Central memory CD8-positive, alpha-beta T cell (primary cell): ENCODE data around the gene USP15.

ENCODE experiments used
- ATAC-seq: fragments of 150-1000 bp; cut with Tn5 transposase; replicated peaks from 2 replicates; pipeline ENCODE4 v1.10.0; 2022; ENCODE audit warnings: mild to moderate bottlenecking, moderate FRiP score, moderate number of reproducible peaks; ENCODE audit not compliant: poor library complexity, severe bottlenecking; ENCODE audit errors: extremely low read depth
- DNase-seq, 2 donors: peaks; one replicate each; pipeline ENCODE4 v3.0.0; 2021; ENCODE audit warnings: low spot score in 2 of 2
- H3K27ac Mint-ChIP-seq: one replicate; pipeline ENCODE4 v1.8.0; 2022; ENCODE audit warnings: low read depth, mild to moderate bottlenecking, moderate library complexity, mixed read lengths
- H3K27me3 Mint-ChIP-seq: one replicate; pipeline ENCODE4 v1.8.0; 2022; ENCODE audit warnings: mixed read lengths
- H3K36me3 Mint-ChIP-seq: one replicate; pipeline ENCODE4 v1.8.0; 2022; ENCODE audit warnings: mild to moderate bottlenecking, moderate library complexity, mixed read lengths; ENCODE audit not compliant: insufficient read depth
- H3K4me1 Mint-ChIP-seq: one replicate; pipeline ENCODE4 v1.8.0; 2022; ENCODE audit warnings: mixed read lengths
- H3K4me3 Mint-ChIP-seq: one replicate; pipeline ENCODE4 v1.8.0; 2022; ENCODE audit warnings: mild to moderate bottlenecking, moderate library complexity, mixed read lengths
- H3K9me3 Mint-ChIP-seq: one replicate; pipeline ENCODE4 v1.8.0; 2022; ENCODE audit warnings: mixed read lengths

The USP15 gene

DNA sequence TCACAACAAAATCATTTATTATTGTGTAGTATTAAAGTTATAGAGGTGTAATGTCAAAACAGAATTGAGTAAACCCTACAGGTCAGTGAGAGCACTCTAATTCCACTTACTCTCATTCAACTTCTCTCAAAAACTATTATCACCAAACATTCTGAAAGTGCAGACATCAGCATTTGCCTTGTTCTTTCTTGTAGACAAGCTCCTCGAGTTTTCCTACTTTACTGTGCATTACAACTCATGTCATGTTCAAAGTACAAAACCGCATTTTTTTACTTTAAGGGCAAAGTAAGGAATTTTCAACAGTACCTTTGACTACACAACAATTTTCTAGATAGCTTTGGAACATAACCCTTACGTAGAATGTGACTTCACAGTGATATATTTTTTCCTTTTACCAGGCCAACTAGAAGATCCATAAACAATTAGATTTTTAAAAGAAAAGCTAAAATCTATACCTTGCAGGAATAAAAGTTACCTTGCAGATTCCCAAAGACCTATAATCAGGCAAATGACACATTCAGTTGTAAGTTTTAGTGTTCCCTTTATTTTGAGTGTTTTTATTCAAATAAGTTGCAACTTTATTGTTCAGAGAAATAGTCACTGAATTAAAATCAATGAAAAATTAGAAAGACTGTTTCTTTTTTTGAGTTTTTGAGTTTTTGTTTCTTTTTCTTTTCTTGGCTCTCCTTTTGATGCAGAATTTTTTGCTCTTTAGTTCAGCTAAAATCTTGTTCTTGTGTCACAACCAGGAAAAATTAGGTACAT is 12.7 kb upstream of the USP15 start:
- H3K36me3 Mint-ChIP-seq = no peaks in the 10 kb centered on the region
- H3K27ac Mint-ChIP-seq = no peak overlapping the region
- peaks cover 6% of the 10 kb centered on the region for H3K4me1 Mint-ChIP-seq
- no peaks in the 10 kb centered on the region for H3K27me3 Mint-ChIP-seq
- no peak overlapping the region for H3K4me3 Mint-ChIP-seq
- ATAC-seq (no peak), DNase-seq (no peak)
- no peaks in the 10 kb centered on the region for H3K9me3 Mint-ChIP-seq

DNA sequence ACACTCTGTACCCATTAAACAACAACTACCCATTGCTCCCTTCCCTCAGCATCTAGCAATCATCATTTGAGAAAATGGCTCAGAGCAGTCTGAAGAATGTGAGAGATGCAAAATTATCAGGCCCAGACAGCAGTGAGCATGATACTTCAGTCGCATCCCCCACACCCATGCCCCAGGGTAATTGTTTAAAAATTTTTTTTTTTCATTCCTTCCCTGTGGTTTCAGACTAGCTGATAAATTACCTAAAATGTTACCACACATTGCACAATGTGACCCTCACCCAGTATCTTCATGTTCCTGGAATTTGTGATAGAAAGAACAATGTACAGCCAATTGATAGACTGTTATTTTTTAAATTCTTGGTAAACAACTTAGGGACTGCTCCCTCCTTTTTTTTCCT is 11.3 kb upstream of the USP15 start:
- H3K4me3 Mint-ChIP-seq = no peak overlapping the region
- ATAC-seq = no peak
- no peak overlapping the region for H3K27ac Mint-ChIP-seq

DNA sequence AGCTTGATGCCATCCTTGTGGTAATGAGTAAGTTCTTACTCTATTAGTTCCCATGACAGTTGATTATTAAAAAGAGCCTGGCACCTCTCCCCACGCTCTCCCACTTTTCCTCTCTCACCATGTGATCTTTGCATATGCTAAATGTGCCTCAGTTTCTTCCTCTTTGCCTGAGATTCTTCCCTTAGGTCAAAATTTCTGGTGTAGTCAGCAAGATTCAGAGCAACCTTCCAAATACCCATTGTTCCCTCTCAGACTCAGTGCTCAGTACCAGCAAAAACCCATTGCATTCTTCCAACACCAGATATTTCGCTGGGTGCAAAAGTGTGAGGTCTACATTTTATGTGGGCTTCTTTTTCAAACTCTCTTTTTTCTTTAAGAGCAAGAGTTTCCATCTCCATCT is 10.8 kb upstream of the USP15 start:
- Mint-ChIP-seq H3K4me3 (no peak overlapping the region), H3K36me3 (no peaks in the 10 kb centered on the region), H3K4me1 (peaks cover 6% of the 10 kb centered on the region), H3K27ac (no peak overlapping the region), H3K9me3 (no peaks in the 10 kb centered on the region), H3K27me3 (no peaks in the 10 kb centered on the region)
- ATAC-seq (no peak), DNase-seq (no peak)

More for the DNA sequence above, 11.3 kb upstream of the USP15 start:
- H3K27me3 Mint-ChIP-seq = no peaks in the 10 kb centered on the region
- no peaks in the 10 kb centered on the region for H3K9me3 Mint-ChIP-seq
- no peaks in the 10 kb centered on the region for H3K36me3 Mint-ChIP-seq
- H3K4me1 Mint-ChIP-seq = peaks cover 6% of the 10 kb centered on the region
- no peak for DNase-seq

DNA sequence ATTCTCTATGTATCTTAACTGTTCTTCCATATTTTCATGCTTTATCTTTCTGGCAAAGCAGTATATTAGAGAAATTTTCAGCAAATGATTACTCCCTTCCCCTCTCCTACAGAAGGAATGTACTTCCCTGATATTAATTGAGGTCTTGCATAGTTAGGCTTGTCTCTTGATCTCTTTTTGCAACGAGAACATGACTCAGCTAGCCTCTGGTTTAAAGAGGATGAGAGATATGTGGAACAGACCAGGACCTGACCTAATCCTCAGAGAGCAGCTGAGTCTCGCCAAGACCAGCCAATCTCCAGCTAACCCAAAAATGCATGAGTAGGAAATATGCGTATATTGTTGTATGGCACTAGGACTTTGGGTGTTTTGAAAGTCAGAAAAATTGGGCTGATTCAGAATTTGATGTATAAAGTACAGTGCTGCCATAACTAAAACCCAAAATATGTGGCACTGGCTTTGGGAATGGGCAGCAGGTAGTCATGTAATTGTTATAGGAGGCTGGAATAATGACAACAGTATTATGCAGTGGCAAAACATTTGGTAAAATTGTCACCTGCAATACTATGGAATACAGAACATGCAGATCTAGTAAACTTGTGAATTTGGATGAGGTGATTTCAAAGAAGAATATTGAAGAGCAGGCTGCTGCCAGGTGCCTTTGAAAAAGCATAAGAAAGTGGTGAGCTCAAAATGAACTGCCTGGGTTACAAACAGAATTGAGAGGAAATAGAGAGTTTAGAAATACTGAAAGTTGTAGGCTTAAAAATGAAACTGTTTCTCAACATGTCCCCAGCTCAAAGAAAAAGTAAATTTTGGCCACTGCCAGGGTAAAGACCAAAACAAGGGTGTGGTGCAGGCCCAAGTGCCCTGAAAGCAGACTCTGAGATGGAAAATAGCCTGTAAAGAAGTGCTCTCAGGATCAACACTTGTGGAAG is 9.3 kb upstream of the USP15 start:
- no peaks in the 10 kb centered on the region for H3K9me3 Mint-ChIP-seq
- H3K27ac Mint-ChIP-seq = no peak overlapping the region
- peaks cover 6% of the 10 kb centered on the region for H3K4me1 Mint-ChIP-seq
- no peak overlapping the region for H3K4me3 Mint-ChIP-seq
- H3K36me3 Mint-ChIP-seq = no peaks in the 10 kb centered on the region
- ATAC-seq = no peak
- DNase-seq = no peak
- no peaks in the 10 kb centered on the region for H3K27me3 Mint-ChIP-seq

DNA sequence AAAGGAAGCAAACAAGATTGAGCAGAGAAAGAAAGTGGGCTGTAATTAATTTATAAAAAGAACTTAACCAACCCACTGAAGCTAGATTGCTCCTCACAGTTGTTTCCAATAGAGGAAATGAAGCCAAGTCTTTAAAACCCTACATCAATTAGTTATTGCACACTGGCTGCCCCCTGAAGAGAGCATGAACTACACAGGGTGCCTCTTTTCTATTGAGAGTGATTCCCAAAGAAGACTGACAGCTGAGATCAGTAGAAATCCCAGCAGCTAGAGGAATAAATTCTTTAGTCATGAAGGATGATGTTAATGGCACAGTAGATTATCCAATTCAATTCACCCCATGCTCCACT is 8.6 kb upstream of the USP15 start:
- Mint-ChIP-seq H3K27me3 (no peaks in the 10 kb centered on the region), H3K27ac (no peak overlapping the region), H3K9me3 (no peaks in the 10 kb centered on the region), H3K4me1 (peaks cover 8% of the 10 kb centered on the region), H3K36me3 (no peaks in the 10 kb centered on the region), H3K4me3 (no peak overlapping the region)
- ATAC-seq (no peak), DNase-seq (no peak)

DNA sequence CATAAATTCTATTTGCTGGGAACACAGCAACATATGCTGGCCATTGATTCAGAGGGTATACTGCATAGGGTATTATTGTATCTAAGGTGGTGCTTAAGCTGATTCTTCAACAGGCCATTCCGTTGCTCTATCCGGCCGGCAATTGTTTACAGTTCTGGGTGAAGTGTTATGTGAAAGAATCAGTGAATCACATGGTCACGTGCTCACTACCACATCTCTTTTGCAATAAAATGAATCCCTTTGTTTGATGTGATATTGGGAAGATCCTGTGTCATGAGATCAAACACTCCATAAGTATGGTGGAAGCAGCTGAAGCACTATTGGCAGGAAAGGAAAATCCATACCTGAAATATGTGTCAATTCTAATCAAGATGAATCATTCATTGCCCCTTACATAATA is 7.6 kb upstream of the USP15 start:
- no peak for ATAC-seq
- DNase-seq = no peak
- Mint-ChIP-seq H3K4me1 (peaks cover 12% of the 10 kb centered on the region), H3K4me3 (no peak overlapping the region), H3K27me3 (no peaks in the 10 kb centered on the region), H3K36me3 (no peaks in the 10 kb centered on the region), H3K27ac (no peak overlapping the region), H3K9me3 (no peaks in the 10 kb centered on the region)

DNA sequence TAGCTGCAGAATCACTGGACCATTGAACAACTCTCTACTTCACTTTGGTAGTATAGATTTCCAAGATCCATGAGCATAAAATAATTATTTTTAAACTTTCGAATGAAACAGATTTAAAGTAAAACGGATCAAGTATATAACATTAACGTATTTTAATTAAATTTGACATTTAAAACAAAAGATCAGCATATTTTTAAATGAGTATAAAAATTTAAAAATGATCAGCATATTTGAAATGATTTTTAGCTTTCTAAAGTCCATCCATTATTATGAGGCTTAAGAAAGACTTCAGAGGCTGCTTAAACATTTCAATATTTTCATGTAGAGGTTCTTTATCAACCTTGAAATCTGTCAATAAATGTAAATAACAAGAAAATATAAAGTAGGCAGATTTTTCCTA is 5.2 kb upstream of the USP15 start:
- Mint-ChIP-seq H3K36me3 (peaks cover 8% of the 10 kb centered on the region), H3K27me3 (no peaks in the 10 kb centered on the region), H3K4me1 (peaks cover 24% of the 10 kb centered on the region), H3K9me3 (no peaks in the 10 kb centered on the region), H3K4me3 (no peak overlapping the region), H3K27ac (no peak overlapping the region)
- DNase-seq (no peak), ATAC-seq (no peak)

DNA sequence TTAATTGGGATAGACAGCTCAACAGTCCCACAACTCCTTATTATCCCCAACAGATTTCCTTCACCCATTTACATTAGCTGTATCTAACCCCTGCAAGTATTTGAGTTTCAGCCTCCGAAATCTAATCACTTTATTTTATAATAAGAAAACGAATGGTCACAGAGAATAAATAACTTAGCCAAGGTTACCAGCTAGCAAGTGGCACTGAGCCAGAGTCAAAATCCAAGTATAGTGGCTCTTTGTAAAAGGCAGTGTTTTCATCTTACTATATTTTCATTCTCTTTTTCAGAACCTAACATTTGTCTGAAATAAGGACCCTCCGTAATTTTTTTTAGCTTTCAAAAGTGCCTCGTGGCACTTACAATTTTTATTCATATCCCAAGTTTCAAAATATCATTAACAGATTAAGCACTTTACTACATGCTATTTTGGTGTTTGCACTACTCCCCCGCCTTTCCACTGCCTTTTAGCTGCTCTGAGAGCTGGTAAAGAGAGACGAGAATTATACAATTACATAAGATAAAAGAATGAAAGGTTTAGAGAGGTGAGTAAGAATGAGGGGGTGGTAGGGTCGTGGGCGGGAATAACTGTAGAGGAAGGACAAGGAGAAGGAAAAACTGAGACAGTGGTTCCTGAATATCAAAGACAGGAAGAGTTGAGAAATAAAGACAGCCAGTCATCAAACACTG is 3.7 kb upstream of the USP15 start:
- no peak for DNase-seq
- H3K4me1 Mint-ChIP-seq = peaks cover 30% of the 10 kb centered on the region
- no peaks in the 10 kb centered on the region for H3K9me3 Mint-ChIP-seq
- H3K36me3 Mint-ChIP-seq = peaks cover 17% of the 10 kb centered on the region
- no peak overlapping the region for H3K4me3 Mint-ChIP-seq
- H3K27me3 Mint-ChIP-seq = no peaks in the 10 kb centered on the region
- no peak overlapping the region for H3K27ac Mint-ChIP-seq
- no peak for ATAC-seq

DNA sequence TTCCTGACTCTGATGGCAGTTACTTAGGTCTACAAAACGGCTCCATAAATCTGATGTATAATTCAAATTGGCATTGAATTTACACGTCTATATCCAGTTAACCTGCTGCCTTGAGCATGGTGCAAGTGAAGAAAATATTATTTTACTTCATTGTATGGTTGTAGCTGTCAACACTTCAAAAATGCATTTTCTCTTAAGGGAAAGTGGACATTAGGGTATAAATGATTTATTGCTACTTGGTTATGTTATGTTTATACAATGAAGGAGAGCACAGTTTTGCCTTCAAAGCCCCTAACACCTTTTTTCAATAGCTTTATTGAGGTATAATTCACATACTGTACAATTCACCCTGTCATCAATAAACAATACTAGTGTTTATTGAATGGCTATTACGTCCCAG is 2.0 kb upstream of the USP15 start:
- Mint-ChIP-seq H3K36me3 (peaks cover 17% of the 10 kb centered on the region), H3K4me1 (peaks cover 37% of the 10 kb centered on the region), H3K27me3 (no peaks in the 10 kb centered on the region), H3K27ac (no peak overlapping the region), H3K4me3 (peak overlapping the region; percentile 97), H3K9me3 (no peaks in the 10 kb centered on the region)
- ATAC-seq (no peak), DNase-seq (no peak)

DNA sequence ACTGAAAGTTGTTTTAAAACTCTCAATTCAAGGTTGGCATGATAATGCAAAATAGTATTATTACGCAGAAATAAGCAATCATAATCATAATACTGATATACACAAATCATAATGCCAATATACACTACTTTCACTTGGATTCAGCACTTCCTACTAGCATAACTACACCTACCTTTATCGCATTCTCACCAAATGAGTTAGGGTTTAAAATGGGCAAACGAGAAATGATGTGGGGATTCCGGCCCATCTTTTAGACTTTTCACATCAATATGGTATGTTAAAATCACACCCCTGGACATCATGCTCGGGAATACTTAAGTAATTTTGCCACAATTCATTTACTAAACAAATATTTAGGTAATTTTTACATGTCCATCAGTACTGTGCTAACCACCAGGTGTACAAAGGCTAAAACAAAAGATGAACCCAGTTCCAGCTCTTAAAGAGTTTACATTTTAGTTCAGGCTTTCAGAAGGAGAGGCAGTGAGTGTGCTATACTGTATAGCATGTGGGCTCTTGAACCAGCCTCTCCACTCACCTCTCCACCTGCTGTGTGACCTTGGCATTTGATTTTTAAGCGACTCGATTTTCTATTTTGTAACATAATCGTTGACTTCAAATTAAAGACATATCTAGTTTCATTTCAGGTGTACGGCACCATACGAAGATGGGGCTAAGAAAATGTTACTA is 1.1 kb upstream of the USP15 start:
- Mint-ChIP-seq H3K36me3 (peaks cover 20% of the 10 kb centered on the region), H3K4me1 (peaks cover 45% of the 10 kb centered on the region), H3K9me3 (no peaks in the 10 kb centered on the region), H3K27ac (peak overlapping the region; percentile 98), H3K27me3 (no peaks in the 10 kb centered on the region), H3K4me3 (peak overlapping the region; percentile 97)
- ATAC-seq (peak; percentile 20), DNase-seq (no peak)

DNA sequence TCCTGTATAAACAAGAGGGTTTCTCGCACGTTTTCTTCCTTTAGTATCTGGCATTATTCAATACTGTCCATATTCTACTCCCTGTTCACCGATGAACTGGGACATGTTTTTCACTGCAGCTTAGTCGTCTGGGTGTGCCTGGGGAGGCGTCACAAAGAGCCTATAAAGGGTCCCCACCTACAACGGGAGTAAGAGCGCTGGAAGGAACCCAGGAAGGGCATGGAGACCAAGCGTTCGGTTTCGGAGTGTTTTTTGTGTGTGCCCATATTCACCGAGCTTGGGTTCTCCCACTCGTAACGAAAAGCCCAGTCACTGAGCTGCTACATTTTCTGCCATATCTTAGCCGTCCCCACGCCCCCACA is 592 bp upstream of the USP15 start:
- Mint-ChIP-seq H3K4me3 (peak overlapping the region; percentile 97), H3K4me1 (peaks cover 50% of the 10 kb centered on the region), H3K27me3 (no peaks in the 10 kb centered on the region), H3K27ac (peak overlapping the region; percentile 98), H3K36me3 (peaks cover 20% of the 10 kb centered on the region), H3K9me3 (no peaks in the 10 kb centered on the region)
- ATAC-seq (peak; percentile 25), DNase-seq (no peak)
